ENCODE measurements around the gene ZNF701. TPM values are rescaled to one million over a fixed set of nuclear protein-coding genes. Genes with fewer than 3 reads are reported as not detected.
A peak's percentile ranks its signal among the peaks of the same experiment; 100 is the strongest.

ZNF701 gene
- total and polyA plus RNA-seq, 2 experiments from 2014 or later: 8.5 to 24.7 TPM

GRCh38 chr19:52621376-52621775, 51.3 kb downstream of the ZNF701 start:
- Histone ChIP-seq H3K4me3 (no peak overlapping the region), H3K27ac (ENCODE audit: low read depth) (no peak overlapping the region), H3F3A (replicated peaks; ENCODE audit: low read depth) (no peaks in the 10 kb centered on the region), H3K4me2 (no peak overlapping the region), H3K79me2 (replicated peaks; ENCODE audit: insufficient read depth) (0 out of 2 replicates have a peak, but pooled peaks cover 8% of the 10 kb centered on the region), H3K9me2 (ENCODE audit: insufficient read depth) (no peaks in the 10 kb centered on the region), H2AFZ (no peak overlapping the region), H4K20me1 (replicated peaks; ENCODE audit: insufficient read depth) (peaks cover 6% of the 10 kb centered on the region; the same call in 1 of the 2 replicates), H3K4me1 (ENCODE audit: insufficient read depth) (no peaks in the 10 kb centered on the region), H3K36me3 (ENCODE audit: insufficient read depth) (peaks cover 2% of the 10 kb centered on the region), H3K27me3 (ENCODE audit: insufficient read depth) (no peaks in the 10 kb centered on the region)
- ATAC-seq (no peak), DNase-seq (ENCODE audit: low spot score) (no peak)
- H3K9me3 Mint-ChIP-seq: peaks cover 6% of the 10 kb centered on the region
- no peaks in the 10 kb centered on the region for H3K27me3 Mint-ChIP-seq (ENCODE audit: insufficient read depth, low read depth, poor library complexity)
- peaks cover 56% of the 10 kb centered on the region for H3K36me3 Mint-ChIP-seq (ENCODE audit: low read depth)
- H3K27ac Mint-ChIP-seq: no peak overlapping the region
- no peak overlapping the region for H3K4me3 Mint-ChIP-seq
- no peak for TF ChIP-seq ETS1 (IDR thresholded peaks at IDR 0.05)
- TF ChIP-seq ZNF462 (CRISPR knock-in tag; IDR thresholded peaks at IDR 0.05): no peak
- no peak for TF ChIP-seq JUNB (IDR thresholded peaks at IDR 0.05; ENCODE audit: unreplicated experiment)
- H3K4me1 Mint-ChIP-seq: no peaks in the 10 kb centered on the region

DNA sequence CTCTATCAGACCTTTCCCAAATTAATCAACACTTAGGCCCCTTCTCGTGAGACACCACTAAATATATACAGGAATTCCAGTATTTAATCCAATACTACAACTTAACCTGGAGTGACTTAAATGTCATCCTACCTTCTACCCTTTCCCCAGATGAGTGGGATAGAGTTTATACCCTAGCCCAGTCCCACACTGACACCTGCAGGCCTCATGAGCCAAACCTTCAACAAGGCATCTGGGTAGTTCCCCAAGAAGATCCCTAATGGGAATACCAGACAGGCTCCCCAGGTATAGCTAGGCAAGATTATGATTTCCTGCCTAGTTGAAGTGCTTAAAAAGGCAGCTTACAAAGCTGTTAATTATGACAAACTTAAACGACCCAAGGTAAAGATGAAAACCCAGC, 52.2 kb downstream of the ZNF701 start:
- H3F3A ChIP-seq (replicated peaks; ENCODE audit: low read depth): no peaks in the 10 kb centered on the region
- Mint-ChIP-seq H3K27me3 (ENCODE audit: insufficient read depth, low read depth, poor library complexity) (no peaks in the 10 kb centered on the region), H3K36me3 (ENCODE audit: low read depth) (peaks cover 47% of the 10 kb centered on the region), H3K4me3 (no peak overlapping the region), H3K4me1 (no peaks in the 10 kb centered on the region), H3K9me3 (no peaks in the 10 kb centered on the region; the same call in 2 of the 3 replicates), H3K27ac (no peak overlapping the region)
- DNase-seq (ENCODE audit: low spot score) (peak; percentile 57), ATAC-seq (peak; percentile 81)
- H3K27ac ChIP-seq (ENCODE audit: low read depth): no peak overlapping the region
- no peak overlapping the region for H3K4me2 ChIP-seq
- H3K4me1 ChIP-seq (ENCODE audit: insufficient read depth): no peaks in the 10 kb centered on the region
- no peaks in the 10 kb centered on the region for H3K27me3 ChIP-seq (ENCODE audit: insufficient read depth)
- H3K9me2 ChIP-seq (ENCODE audit: insufficient read depth): no peaks in the 10 kb centered on the region
- H3K79me2 ChIP-seq (replicated peaks; ENCODE audit: insufficient read depth): 0 out of 2 replicates have a peak, but pooled peaks cover 8% of the 10 kb centered on the region
- peaks cover 6% of the 10 kb centered on the region; the same call in 1 of the 2 replicates for H4K20me1 ChIP-seq (replicated peaks; ENCODE audit: insufficient read depth)
- H2AFZ ChIP-seq: no peak overlapping the region
- no peaks in the 10 kb centered on the region; the same call in 1 of the 2 replicates for H3K36me3 ChIP-seq (ENCODE audit: insufficient read depth)
- H3K4me3 ChIP-seq: no peak overlapping the region
- TF ChIP-seq NANOG (IDR thresholded peaks at IDR 0.05; ENCODE audit: borderline replicate concordance) (no peak), ETS1 (IDR thresholded peaks at IDR 0.05) (no peak), CTCF (conservative IDR thresholded peaks at IDR 0.05; ENCODE audit: low read depth in 2 of 2) (peak; percentile 57 to 76)

Measured in GM23338 (cell line).